ENCODE data around the gene ONECUT1. TPM values are rescaled to one million over a fixed set of nuclear protein-coding genes. Genes with fewer than 3 reads are reported as not detected.

The ONECUT1 gene
- total RNA-seq, 1 experiment from 2014 or later = 35.9 TPM

DNA sequence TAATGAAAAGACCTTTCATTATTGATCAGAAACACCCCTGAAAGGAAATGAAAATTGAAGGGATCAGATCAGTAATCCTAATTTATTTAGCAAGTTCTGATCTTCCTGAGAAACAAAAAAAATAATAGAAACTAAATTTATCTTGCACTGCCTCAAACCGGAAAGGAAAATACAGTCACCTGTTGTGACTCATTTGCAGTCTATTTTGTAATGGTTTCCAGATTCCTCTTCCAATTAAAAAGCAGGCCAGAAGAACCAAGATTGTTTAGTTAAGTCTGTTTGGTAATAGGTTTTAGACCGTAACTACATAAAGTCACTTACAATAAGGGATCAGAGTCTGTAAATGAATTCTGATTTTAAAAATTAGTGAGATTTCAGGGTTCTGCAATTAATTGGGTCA lies 61.2 kb downstream of the ONECUT1 start:
- POLR2A ChIA-PET = no interaction called here
- H3K9me3 Mint-ChIP-seq = peaks cover 25% of the 10 kb centered on the region
- no peak for TF ChIP-seq SOX15 (CRISPR knock-in tag; IDR thresholded peaks at IDR 0.05)
- TF ChIP-seq NR2C2 (CRISPR knock-in tag; IDR thresholded peaks at IDR 0.05) = no peak
- TF ChIP-seq ZNF396 (CRISPR knock-in tag; IDR thresholded peaks at IDR 0.05; ENCODE audit: borderline replicate concordance) = no peak
- TF ChIP-seq NFATC4 (CRISPR knock-in tag; IDR thresholded peaks at IDR 0.05) = no peak
- TF ChIP-seq NR3C1 (CRISPR knock-in tag; conservative IDR thresholded peaks at IDR 0.05; ENCODE audit: low read depth) = no peak
- no peak for TF ChIP-seq GRHL2 (CRISPR knock-in tag; IDR thresholded peaks at IDR 0.05; ENCODE audit: insufficient replicate concordance, severe bottlenecking)
- TF ChIP-seq KAT7 (CRISPR knock-in tag; IDR thresholded peaks at IDR 0.05; ENCODE audit: borderline replicate concordance) = no peak
- no peak for TF ChIP-seq ZNF219 (CRISPR knock-in tag; IDR thresholded peaks at IDR 0.05; ENCODE audit: borderline replicate concordance)
- no peak for TF ChIP-seq TEAD1 (CRISPR knock-in tag; IDR thresholded peaks at IDR 0.05)
- TF ChIP-seq ZNF263 (CRISPR knock-in tag; IDR thresholded peaks at IDR 0.05; ENCODE audit: low read depth) = no peak
- no peak for TF ChIP-seq E2F1 (CRISPR knock-in tag; IDR thresholded peaks at IDR 0.05)
- TF ChIP-seq ZNF138 (CRISPR knock-in tag; conservative IDR thresholded peaks at IDR 0.05) = no peak
- TF ChIP-seq ETV6 (CRISPR knock-in tag; IDR thresholded peaks at IDR 0.05) = no peak
- TF ChIP-seq ZMAT4 (CRISPR knock-in tag; IDR thresholded peaks at IDR 0.05) = no peak
- no peak for TF ChIP-seq RELA (CRISPR knock-in tag; IDR thresholded peaks at IDR 0.05; ENCODE audit: borderline replicate concordance)
- TF ChIP-seq, protein P1, sequence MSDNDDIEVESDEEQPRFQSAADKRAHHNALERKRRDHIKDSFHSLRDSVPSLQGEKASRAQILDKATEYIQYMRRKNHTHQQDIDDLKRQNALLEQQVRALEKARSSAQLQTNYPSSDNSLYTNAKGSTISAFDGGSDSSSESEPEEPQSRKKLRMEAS (CRISPR knock-in tag; IDR thresholded peaks at IDR 0.05) = no peak
- no peak for TF ChIP-seq NFE2L1 (CRISPR knock-in tag; IDR thresholded peaks at IDR 0.05)
- TF ChIP-seq SMAD4 (CRISPR knock-in tag; IDR thresholded peaks at IDR 0.05) = no peak
- TF ChIP-seq USF1 (CRISPR knock-in tag; IDR thresholded peaks at IDR 0.05) = no peak
- TF ChIP-seq, protein P2, sequence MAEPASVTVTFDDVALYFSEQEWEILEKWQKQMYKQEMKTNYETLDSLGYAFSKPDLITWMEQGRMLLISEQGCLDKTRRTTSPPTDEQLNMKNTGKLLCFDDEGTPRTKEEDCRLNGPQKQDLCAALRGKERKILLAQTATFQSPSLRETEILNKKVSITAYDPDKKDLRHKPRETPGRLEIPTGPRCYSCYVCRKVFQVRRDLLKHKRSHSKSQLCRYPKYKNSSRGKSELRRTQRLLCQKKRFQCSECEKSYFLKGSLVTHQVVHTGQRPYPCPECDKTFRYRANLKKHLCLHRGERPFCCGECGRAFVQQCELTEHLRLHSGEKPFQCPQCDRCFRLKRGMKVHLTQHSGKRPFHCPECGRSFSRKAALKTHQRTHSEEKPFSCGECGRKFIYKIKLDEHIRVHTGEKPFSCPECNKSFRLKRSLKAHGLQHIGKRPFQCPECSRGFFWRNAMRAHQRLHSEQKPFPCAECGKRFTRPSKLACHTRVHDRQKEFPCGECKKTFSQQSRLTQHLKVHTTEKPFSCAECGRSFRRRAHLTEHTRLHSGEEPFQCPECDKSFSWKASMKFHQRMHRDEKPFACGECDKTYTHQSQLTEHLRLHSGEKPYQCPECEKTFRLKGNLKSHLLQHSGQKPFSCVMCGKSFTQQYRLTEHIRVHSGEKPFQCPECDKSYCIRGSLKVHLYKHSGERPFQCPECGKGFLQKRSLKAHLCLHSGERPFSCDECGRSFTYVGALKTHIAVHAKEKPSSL (CRISPR knock-in tag; conservative IDR thresholded peaks at IDR 0.05) = no peak
- DNase-seq (ENCODE audit: low spot score) = no peak
- H3K27ac Mint-ChIP-seq = no peak overlapping the region
- H3K36me3 Mint-ChIP-seq = 0 out of 2 replicates have a peak, but pooled peaks cover 4% of the 10 kb centered on the region
- H3K4me3 Mint-ChIP-seq = no peak overlapping the region
- no peak for ATAC-seq
- no peaks in the 10 kb centered on the region for H3K27me3 Mint-ChIP-seq (ENCODE audit: low read depth)
- H3K4me1 Mint-ChIP-seq = peaks cover 21% of the 10 kb centered on the region
- CTCF ChIA-PET = no interaction called here

- ATAC-seq (no peak), DNase-seq (ENCODE audit: low spot score) (no peak)
- no peak overlapping the region for H3K4me3 Mint-ChIP-seq
- peaks cover 10% of the 10 kb centered on the region for H3K4me1 Mint-ChIP-seq
- H3K27me3 Mint-ChIP-seq (ENCODE audit: low read depth) = no peaks in the 10 kb centered on the region
- TF ChIP-seq ZNF281 (CRISPR knock-in tag; IDR thresholded peaks at IDR 0.05) (no peak), PRRX2 (CRISPR knock-in tag; IDR thresholded peaks at IDR 0.05) (no peak), GRHL2 (CRISPR knock-in tag; IDR thresholded peaks at IDR 0.05; ENCODE audit: insufficient replicate concordance, severe bottlenecking) (no peak), FOXK1 (CRISPR knock-in tag; IDR thresholded peaks at IDR 0.05) (no peak), TCF7 (CRISPR knock-in tag; IDR thresholded peaks at IDR 0.05; ENCODE audit: low read depth) (no peak)
- TF ChIP-seq, protein P3, sequence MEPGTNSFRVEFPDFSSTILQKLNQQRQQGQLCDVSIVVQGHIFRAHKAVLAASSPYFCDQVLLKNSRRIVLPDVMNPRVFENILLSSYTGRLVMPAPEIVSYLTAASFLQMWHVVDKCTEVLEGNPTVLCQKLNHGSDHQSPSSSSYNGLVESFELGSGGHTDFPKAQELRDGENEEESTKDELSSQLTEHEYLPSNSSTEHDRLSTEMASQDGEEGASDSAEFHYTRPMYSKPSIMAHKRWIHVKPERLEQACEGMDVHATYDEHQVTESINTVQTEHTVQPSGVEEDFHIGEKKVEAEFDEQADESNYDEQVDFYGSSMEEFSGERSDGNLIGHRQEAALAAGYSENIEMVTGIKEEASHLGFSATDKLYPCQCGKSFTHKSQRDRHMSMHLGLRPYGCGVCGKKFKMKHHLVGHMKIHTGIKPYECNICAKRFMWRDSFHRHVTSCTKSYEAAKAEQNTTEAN (CRISPR knock-in tag; IDR thresholded peaks at IDR 0.05) = no peak
- CTCF ChIA-PET = no interaction called here
- H3K36me3 Mint-ChIP-seq = 0 out of 2 replicates have a peak, but pooled peaks cover 4% of the 10 kb centered on the region
- POLR2A ChIA-PET = no interaction called here
- H3K27ac Mint-ChIP-seq = no peak overlapping the region
- peaks cover 25% of the 10 kb centered on the region for H3K9me3 Mint-ChIP-seq
Measured at GRCh38 chr15:52727815-52728214, 62.3 kb downstream of the ONECUT1 start.
